Heart right ventricle (tissue), 16 donors: ENCODE data around the gene ARTN. TPM values are rescaled to one million over a fixed set of nuclear protein-coding genes. Genes with fewer than 3 reads are reported as not detected.

Experiments used
- ATAC-seq, 8 donors: fragments of 200-7000 bp; cut with Tn5 transposase; one replicate each; pipeline ENCODE4 v1.9.1; 2020; ENCODE audit warnings: mild to moderate bottlenecking in 8 of 8, moderate library complexity in 8 of 8, moderate number of reproducible peaks in 1 of 8
- DNase-seq, 2 donors: peaks; one replicate each; pipeline ENCODE4 v3.0.0-alpha.2; 2020
- H3K27ac ChIP-seq, 10 donors: fragments of 200-600 bp; sonication (generic) in 2 of 10; one replicate each; pipeline versions ENCODE4 v1.5.0 to v1.8.0; 2020 to 2022; ENCODE audit warnings: mild to moderate bottlenecking in 3 of 10
- H3K27me3 ChIP-seq, 7 donors: fragments of 200-600 bp; one replicate each; pipeline ENCODE4 v1.8.0; 2021 to 2022; ENCODE audit warnings: mild to moderate bottlenecking in 2 of 7
- H3K36me3 ChIP-seq, 9 donors: fragments of 200-600 bp; sonication (generic) in 1 of 9; one replicate each; pipeline versions ENCODE4 v1.5.0 to v1.8.0; 2020 to 2022; ENCODE audit warnings: mild to moderate bottlenecking in 2 of 9
- H3K4me1 ChIP-seq, 9 donors: fragments of 200-600 bp; sonication (generic) in 1 of 9; one replicate each; pipeline versions ENCODE4 v1.5.0 to v1.8.0; 2020 to 2022; ENCODE audit warnings: mild to moderate bottlenecking in 4 of 9
- H3K4me3 ChIP-seq, 10 donors: fragments of 200-600 bp; sonication (generic) in 2 of 10; one replicate each; pipeline versions ENCODE4 v1.5.0 to v1.8.0; 2020 to 2022; ENCODE audit warnings: mild to moderate bottlenecking in 7 of 10, moderate library complexity in 2 of 10
- H3K9me3 ChIP-seq, 11 donors: fragments of 200-600 bp in 10 of 11; sonication (generic) in 2 of 11; one replicate each; pipeline versions ENCODE4 v1.5.0 to v1.8.0; 2013 to 2022; ENCODE audit warnings: mild to moderate bottlenecking in 2 of 11, control low read depth in 1 of 11, moderate library complexity in 1 of 11
- CTCF ChIP-seq, 9 donors: fragments of 200-600 bp; sonication (generic) in 2 of 9; IDR thresholded peaks; one replicate each; pipeline versions ENCODE4 v1.5.0 to v1.8.0; 2021 to 2022; ENCODE audit warnings: antibody characterized with exemption in 9 of 9, mild to moderate bottlenecking in 5 of 9, moderate library complexity in 1 of 9
- WGBS, 2 donors: extraction: QIAGEN DNeasy Blood & Tissue Kit; methylation state at CpG; one replicate each; pipeline ENCODE4 v1.1.7; 2013; ENCODE audit warnings: inconsistent platforms in 1 of 2; 5-methylcytosine and 5-hydroxymethylcytosine counted together
- intact Hi-C, 10 donors: fragments of 100-400 bp; cut with DNase I; formaldehyde crosslinking; loops; one replicate each; pipeline versions ENCODE4 v1.11.1 to v1.14.2; 2022
- polyA plus RNA-seq, 2 donors: library from polyadenylated mRNA; stranded (reverse); fragments of 200-250 nt; gene quantifications; one replicate each; pipeline ENCODE4 v1.2.3, GENCODE V29; 2013
- total RNA-seq, 10 donors: library from RNA; stranded (reverse); fragmentation: NEBNext Ultra II Directional in 3 of 10; extraction: Animal tissue kit (Norgen Biotek cat#: 25700) in 3 of 10; gene quantifications; one replicate each; pipeline versions ENCODE4 v1.2.1 to v1.2.4, GENCODE V29; 2021 to 2023
- donor health status: Arrhythmogenic right ventricular cardiomyopathy.
- donor health status: ischemic (EF 13 %, LVEDD 7.1; RV severe dilation, severe dysfunction).
- donor health status: healthy with polysubstance abuse.
- donor health status: DM: no; HTN: yes; CAD: no.
- donor health status: DM: no; HTN: no; CAD: no.
- donor health status: ischemic (EF 25% LVEDD 6.9; RV normal size, moderate dysfunction).
- donor health status: ischemic (EF 25% LVEDD 5.7; RV mildly dilated, moderate dysfunction).
- donor health status: healthy.
- donor health status: DM: yes; HTN: yes; CAD: no.
- donor health status: Ischemic cardiomyopathy.
- donor health status: ischemic (EF 35%, LVEDD 5.7; RV mildly dilated, moderate dysfunction).
- donor health status: nonischemic (EF 11% LVEDD 7.7; RV severe dilation, severe dysfunction).
- donor health status: DM: yes; HTN: yes; CAD: no.
- donor health status: PGD.
- donor health status: ischemic (EF 29% LVEDD 5.4; RV normal size, mild dysfunction).
- donor health status: nonischemic (EF 23%, LVEDD 6.1; RV moderate dilation, normal function).

Gene ARTN
- total and polyA plus RNA-seq, 12 donors, result 0.44 to 1.5 (median 0.64) TPM; not detected in 6

GRCh38 chr1:43932786-43933385, 715 bp upstream of the ARTN start:
- 31 to 32% methylated on average over 8 of the region's 8 CpGs for whole genome bisulfite sequencing, 2 donors
- Histone ChIP-seq H3K4me3 (peak overlapping the region in 9 of 10 donors; percentile 22 to 44 (median 38)), H3K27ac (peak overlapping the region in 1 of 10 donors; percentile 9), H3K27me3 (peaks cover 0 to 41% (median 26%) of the 10 kb centered on the region in 7 donors), H3K9me3 (no peaks in the 10 kb centered on the region), H3K36me3 (peaks cover 0 to 5% (median 0%) of the 10 kb centered on the region in 9 donors), H3K4me1 (peaks cover 6 to 40% (median 17%) of the 10 kb centered on the region in 9 donors)
- TF ChIP-seq CTCF (IDR thresholded peaks at IDR 0.05), result no peak
- intact Hi-C loops, result loop anchor here in 8 of 10 donors (1.0 to 10.0 kb wide), 5 partner anchors 169 to 408 kb away; partner anchors contain the start of gene PTPRF (in 1 of the 8)
- no peak for DNase-seq
- no peak for ATAC-seq

- 27 to 35% methylated on average over 13 of the region's 13 CpGs for WGBS, 2 donors
- peak; percentile 72 to 87 (median 78) for TF ChIP-seq CTCF (IDR thresholded peaks at IDR 0.05)
- Histone ChIP-seq H3K4me1 (peaks cover 6 to 40% (median 23%) of the 10 kb centered on the region in 9 donors), H3K27me3 (peaks cover 0 to 41% (median 26%) of the 10 kb centered on the region in 7 donors), H3K36me3 (peaks cover 0 to 5% (median 0%) of the 10 kb centered on the region in 9 donors), H3K9me3 (no peaks in the 10 kb centered on the region), H3K4me3 (peak overlapping the region in 4 of 10 donors; percentile 36 to 44 (median 42)), H3K27ac (peak overlapping the region in 1 of 10 donors; percentile 9)
- ATAC-seq, result peak in 7 of 8 donors; percentile 46 to 75 (median 62)
- intact Hi-C loops, result loop anchor here in 9 of 10 donors (1.0 to 10.0 kb wide), 7 partner anchors 171 to 410 kb away; partner anchors contain the start of gene PTPRF (in 1 of the 9)
- DNase-seq, result peak; percentile 44 to 55
Measured at GRCh38 chr1:43934101-43934985, 742 bp downstream of the ARTN start.

- intact Hi-C loops, result loop anchor here (1.0 to 10.0 kb wide), 8 partner anchors 172 to 410 kb away; partner anchors contain the start of gene PTPRF (in 1 of the 10)
- Histone ChIP-seq H3K4me3 (no peak overlapping the region), H3K4me1 (peaks cover 6 to 42% (median 23%) of the 10 kb centered on the region in 9 donors), H3K36me3 (peaks cover 0 to 4% (median 0%) of the 10 kb centered on the region in 9 donors), H3K9me3 (no peaks in the 10 kb centered on the region), H3K27ac (no peak overlapping the region), H3K27me3 (peaks cover 0 to 41% (median 26%) of the 10 kb centered on the region in 7 donors)
- DNase-seq, result no peak
- WGBS, 2 donors, result 43 to 50% methylated on average over 5 of the region's 5 CpGs
- peak in 3 of 9 donors; percentile 1 to 7 (median 5) for TF ChIP-seq CTCF (IDR thresholded peaks at IDR 0.05)
- ATAC-seq, result no peak
Measured at GRCh38 chr1:43934986-43935324, 1.4 kb downstream of the ARTN start.
